ENCODE results near the gene HDAC4. TPM values are rescaled to one million over a fixed set of nuclear protein-coding genes. Genes with fewer than 3 reads are reported as not detected.

HDAC4 gene
- total and polyA plus RNA-seq, 9 of the 15 experiments (the other 6 are each of a cell fraction or from before 2014, with no cell fraction given) = 0.11 to 20.2 (median 4.0) TPM

GRCh38 chr2:239401067-239401880, 454 bp upstream of the HDAC4 start (continued):
- no peak for TF ChIP-seq ARID3B (CRISPR knock-in tag; IDR thresholded peaks at IDR 0.05; ENCODE audit: borderline replicate concordance)
- no peak for TF ChIP-seq HNRNPK (IDR thresholded peaks at IDR 0.05; ENCODE audit: low read depth, low read length, poor library complexity, severe bottlenecking)
- no peak for TF ChIP-seq PYGO2 (tag; IDR thresholded peaks at IDR 0.05)
- TF ChIP-seq SRF (CRISPR knock-in tag; IDR thresholded peaks at IDR 0.05) = peak in 1 of 2 experiments; percentile 29; a peak in 1 of 4 replicates
- TF ChIP-seq RUNX1 (IDR thresholded peaks at IDR 0.05; ENCODE audit: low read depth) = no peak; the same call in 1 of the 2 replicates
- TF ChIP-seq HMG20B (CRISPR knock-in tag; IDR thresholded peaks at IDR 0.05) = no peak
- no peak for TF ChIP-seq SMARCC2 (IDR thresholded peaks at IDR 0.05; ENCODE audit: low read depth)
- TF ChIP-seq RBM17 (IDR thresholded peaks at IDR 0.05; ENCODE audit: borderline replicate concordance, low read depth, low read length) = no peak
- TF ChIP-seq SETDB1 (IDR thresholded peaks at IDR 0.05; ENCODE audit: low read length) = no peak
- TF ChIP-seq GTF2F1 (IDR thresholded peaks at IDR 0.05; ENCODE audit: low read depth, low read length) = peak; percentile 61
- peak; percentile 31; the same call in 1 of the 2 replicates for TF ChIP-seq ZNF316 (IDR thresholded peaks at IDR 0.05)
- no peak for TF ChIP-seq RFX5 (IDR thresholded peaks at IDR 0.05; ENCODE audit: low read depth, low read length)
- TF ChIP-seq MTA3 (IDR thresholded peaks at IDR 0.05; ENCODE audit: borderline replicate concordance) = peak; percentile 61; the same call in 1 of the 2 replicates
- TF ChIP-seq CCAR2 (IDR thresholded peaks at IDR 0.05; ENCODE audit: low read depth, low read length) = no peak
- TF ChIP-seq ZNF239 (CRISPR knock-in tag; IDR thresholded peaks at IDR 0.05) = no peak
- no peak for TF ChIP-seq POLR3G (IDR thresholded peaks at IDR 0.05; ENCODE audit: extremely low read depth, insufficient read length, insufficient replicate concordance)
- TF ChIP-seq ZZZ3 (IDR thresholded peaks at IDR 0.05) = no peak
- TF ChIP-seq CSDE1 (IDR thresholded peaks at IDR 0.05) = no peak
- TF ChIP-seq PRDM10 (IDR thresholded peaks at IDR 0.05; ENCODE audit: partially characterized antibody) = peak; percentile 83
